ENCODE results near the gene IKZF2. TPM values are rescaled to one million over a fixed set of nuclear protein-coding genes. Genes with fewer than 3 reads are reported as not detected.

The IKZF2 gene
- total RNA-seq, 1 donor from 2014 or later = 9.2 TPM

DNA sequence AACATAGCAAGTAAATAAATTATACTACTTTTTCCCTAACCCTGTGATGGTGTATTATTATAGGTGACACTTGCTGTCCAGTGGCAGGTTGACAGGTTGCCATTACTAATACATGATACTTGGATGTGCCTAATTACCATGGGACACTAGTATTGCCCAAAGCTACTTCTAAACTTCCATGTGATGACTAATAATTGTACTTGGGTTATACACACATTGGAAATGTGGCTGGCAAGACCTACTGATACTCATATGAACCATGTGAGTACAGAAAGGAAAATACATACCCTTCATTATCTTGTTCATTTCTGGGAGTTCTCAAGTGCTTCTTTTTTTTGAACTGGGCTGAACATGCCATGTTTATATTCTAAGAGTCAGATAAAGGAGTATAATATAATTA is 156.4 kb downstream of the IKZF2 start:
- Mint-ChIP-seq H3K27ac (ENCODE audit: unreplicated experiment) (no peak overlapping the region), H3K27me3 (ENCODE audit: low read depth) (no peaks in the 10 kb centered on the region), H3K36me3 (ENCODE audit: low read depth) (peaks cover 2% of the 10 kb centered on the region), H3K4me3 (ENCODE audit: unreplicated experiment) (no peak overlapping the region), H3K9me3 (ENCODE audit: low read depth) (no peaks in the 10 kb centered on the region), H3K4me1 (ENCODE audit: low read depth) (peaks cover 42% of the 10 kb centered on the region)
- no peak for DNase-seq (ENCODE audit: low spot score)
- TF ChIP-seq, protein P1, sequence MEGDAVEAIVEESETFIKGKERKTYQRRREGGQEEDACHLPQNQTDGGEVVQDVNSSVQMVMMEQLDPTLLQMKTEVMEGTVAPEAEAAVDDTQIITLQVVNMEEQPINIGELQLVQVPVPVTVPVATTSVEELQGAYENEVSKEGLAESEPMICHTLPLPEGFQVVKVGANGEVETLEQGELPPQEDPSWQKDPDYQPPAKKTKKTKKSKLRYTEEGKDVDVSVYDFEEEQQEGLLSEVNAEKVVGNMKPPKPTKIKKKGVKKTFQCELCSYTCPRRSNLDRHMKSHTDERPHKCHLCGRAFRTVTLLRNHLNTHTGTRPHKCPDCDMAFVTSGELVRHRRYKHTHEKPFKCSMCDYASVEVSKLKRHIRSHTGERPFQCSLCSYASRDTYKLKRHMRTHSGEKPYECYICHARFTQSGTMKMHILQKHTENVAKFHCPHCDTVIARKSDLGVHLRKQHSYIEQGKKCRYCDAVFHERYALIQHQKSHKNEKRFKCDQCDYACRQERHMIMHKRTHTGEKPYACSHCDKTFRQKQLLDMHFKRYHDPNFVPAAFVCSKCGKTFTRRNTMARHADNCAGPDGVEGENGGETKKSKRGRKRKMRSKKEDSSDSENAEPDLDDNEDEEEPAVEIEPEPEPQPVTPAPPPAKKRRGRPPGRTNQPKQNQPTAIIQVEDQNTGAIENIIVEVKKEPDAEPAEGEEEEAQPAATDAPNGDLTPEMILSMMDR (IDR thresholded peaks at IDR 0.05) = no peak

DNA sequence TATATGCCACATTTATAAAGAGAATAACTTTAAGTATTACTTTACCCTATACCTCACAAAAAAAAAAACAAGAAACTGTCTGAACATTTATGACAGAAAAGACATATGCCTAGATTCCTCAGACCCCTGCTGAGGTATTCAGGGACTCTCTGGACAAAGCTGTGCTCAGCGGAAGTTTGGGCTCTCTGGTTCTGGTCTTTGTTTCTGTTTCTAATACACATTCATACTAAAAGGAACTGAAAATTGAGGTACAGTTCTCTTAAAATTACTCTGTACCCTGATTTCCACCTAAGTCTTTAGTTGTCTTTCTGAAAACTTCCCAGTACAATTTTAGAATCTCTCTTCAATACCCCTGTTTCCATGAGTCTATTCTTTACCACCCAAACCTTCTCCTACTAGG is 160.3 kb downstream of the IKZF2 start:
- TF ChIP-seq, protein P1 (IDR thresholded peaks at IDR 0.05) = no peak
- H3K4me3 Mint-ChIP-seq (ENCODE audit: unreplicated experiment) = no peak overlapping the region
- peaks cover 6% of the 10 kb centered on the region for H3K36me3 Mint-ChIP-seq (ENCODE audit: low read depth)
- H3K27ac Mint-ChIP-seq (ENCODE audit: unreplicated experiment) = no peak overlapping the region
- DNase-seq (ENCODE audit: low spot score) = no peak
- H3K4me1 Mint-ChIP-seq (ENCODE audit: low read depth) = peaks cover 17% of the 10 kb centered on the region
- H3K9me3 Mint-ChIP-seq (ENCODE audit: low read depth) = no peaks in the 10 kb centered on the region
- no peaks in the 10 kb centered on the region for H3K27me3 Mint-ChIP-seq (ENCODE audit: low read depth)

DNA sequence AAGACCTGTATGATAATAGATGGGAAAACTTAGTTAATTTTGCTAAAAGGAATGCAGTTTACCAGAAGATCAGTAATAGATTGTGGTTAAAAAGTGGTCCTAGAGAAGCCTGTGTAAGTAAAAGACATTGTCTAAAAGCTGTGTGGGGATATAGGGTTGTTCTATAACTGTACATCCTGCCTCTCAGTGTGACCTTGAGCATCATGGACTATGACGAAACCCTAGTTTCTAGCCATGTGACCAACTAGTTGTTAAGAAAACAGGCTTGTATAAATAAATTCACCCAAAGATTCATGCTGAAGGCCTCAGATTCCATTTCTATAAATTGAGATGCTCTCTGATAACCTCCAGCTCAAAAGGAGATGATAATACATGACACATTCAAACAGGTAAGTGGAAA is 160.7 kb downstream of the IKZF2 start:
- no peaks in the 10 kb centered on the region for H3K27me3 Mint-ChIP-seq (ENCODE audit: low read depth)
- H3K4me1 Mint-ChIP-seq (ENCODE audit: low read depth) = peaks cover 13% of the 10 kb centered on the region
- no peak for DNase-seq (ENCODE audit: low spot score)
- TF ChIP-seq, protein P1 (IDR thresholded peaks at IDR 0.05) = no peak
- H3K4me3 Mint-ChIP-seq (ENCODE audit: unreplicated experiment) = no peak overlapping the region
- H3K27ac Mint-ChIP-seq (ENCODE audit: unreplicated experiment) = no peak overlapping the region
- H3K36me3 Mint-ChIP-seq (ENCODE audit: low read depth) = peaks cover 6% of the 10 kb centered on the region
- no peaks in the 10 kb centered on the region for H3K9me3 Mint-ChIP-seq (ENCODE audit: low read depth)

DNA sequence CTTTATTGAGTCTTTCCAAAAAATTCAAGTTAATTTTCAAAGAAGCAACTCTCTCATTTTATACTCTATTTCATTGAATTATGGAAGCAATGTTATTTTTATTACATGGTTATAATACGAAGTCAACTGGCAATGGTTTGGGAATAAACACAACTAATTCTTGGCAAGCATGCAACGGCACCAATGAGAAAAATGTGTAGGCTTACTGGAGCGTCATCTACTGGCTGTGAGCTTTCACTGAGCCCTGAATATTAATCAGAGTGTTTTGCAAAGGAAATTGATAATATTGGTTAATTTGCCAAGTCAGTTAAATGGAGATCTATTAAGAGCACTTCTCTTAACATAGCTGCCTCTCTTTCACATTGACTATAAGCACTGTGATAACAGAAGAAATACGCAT is 163.9 kb downstream of the IKZF2 start:
- H3K27ac Mint-ChIP-seq (ENCODE audit: unreplicated experiment) = no peak overlapping the region
- no peak overlapping the region for H3K4me3 Mint-ChIP-seq (ENCODE audit: unreplicated experiment)
- H3K36me3 Mint-ChIP-seq (ENCODE audit: low read depth) = peaks cover 4% of the 10 kb centered on the region
- no peak for DNase-seq (ENCODE audit: low spot score)
- no peaks in the 10 kb centered on the region for H3K4me1 Mint-ChIP-seq (ENCODE audit: low read depth)
- no peaks in the 10 kb centered on the region for H3K27me3 Mint-ChIP-seq (ENCODE audit: low read depth)
- no peaks in the 10 kb centered on the region for H3K9me3 Mint-ChIP-seq (ENCODE audit: low read depth)
- TF ChIP-seq, protein P1 (IDR thresholded peaks at IDR 0.05) = no peak

DNA sequence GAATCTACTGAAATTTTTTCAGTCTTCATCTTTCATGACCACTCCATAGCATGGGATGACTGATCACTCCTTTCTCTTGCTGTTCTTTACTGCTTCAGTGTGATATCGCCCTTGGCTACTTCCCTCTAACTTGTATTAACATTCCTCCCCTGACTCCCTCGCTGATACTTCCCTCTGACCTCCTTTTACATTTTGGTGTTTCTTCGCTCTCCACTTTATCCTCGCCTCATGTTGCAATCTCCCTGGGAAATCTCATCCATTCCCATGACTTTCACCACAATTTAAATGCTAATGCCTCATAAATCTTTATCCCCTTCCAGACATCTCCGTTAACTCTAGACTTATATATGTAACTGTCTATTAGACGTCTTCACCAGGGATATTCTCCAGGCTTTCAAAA is 167.3 kb downstream of the IKZF2 start:
- TF ChIP-seq, protein P1 (IDR thresholded peaks at IDR 0.05) = no peak
- no peak overlapping the region for H3K27ac Mint-ChIP-seq (ENCODE audit: unreplicated experiment)
- H3K27me3 Mint-ChIP-seq (ENCODE audit: low read depth) = no peaks in the 10 kb centered on the region
- H3K9me3 Mint-ChIP-seq (ENCODE audit: low read depth) = no peaks in the 10 kb centered on the region
- DNase-seq (ENCODE audit: low spot score) = no peak
- peaks cover 4% of the 10 kb centered on the region for H3K36me3 Mint-ChIP-seq (ENCODE audit: low read depth)
- H3K4me1 Mint-ChIP-seq (ENCODE audit: low read depth) = peaks cover 3% of the 10 kb centered on the region
- H3K4me3 Mint-ChIP-seq (ENCODE audit: unreplicated experiment) = no peak overlapping the region
